ENCODE measurements around the gene RPL29. TPM values are rescaled to one million over a fixed set of nuclear protein-coding genes. Genes with fewer than 3 reads are reported as not detected.

The RPL29 gene
- total and polyA plus RNA-seq, 2 of the 8 experiments (the other 6 are each of a cell fraction or from before 2014, with no cell fraction given): 1,467 to 2,660 TPM

- FAIRE-seq (no peak), DNase-seq (ENCODE audit: low read depth in 1 of 2, low spot score in 2 of 2) (no peak)
- H3K18ac ChIP-seq (ENCODE audit: extremely low read depth, low read length): no peak overlapping the region
- peaks cover 0 to 6% (median 1%) of the 10 kb centered on the region in 4 experiments; a peak in 2 of 7 replicates for H3K4me1 ChIP-seq (replicated peaks in 1 of 4; ENCODE audit: control insufficient read depth in 3 of 4, insufficient read depth in 4 of 4, low read length in 3 of 4)
- H4K5ac ChIP-seq (ENCODE audit: insufficient read length, low read depth, low read length): no peak overlapping the region
- H2AK5ac ChIP-seq (ENCODE audit: low read depth, low read length): no peak overlapping the region
- H3K79me2 ChIP-seq (ENCODE audit: control insufficient read depth in 1 of 2, insufficient read depth in 2 of 2, low read length in 2 of 2): no peaks in the 10 kb centered on the region
- WGBS, 2 experiments (ENCODE audit: extremely low coverage in 1 of 2, insufficient coverage in 1 of 2, insufficient read length in 1 of 2, insufficient replicate concordance in 2 of 2, low coverage in 1 of 2, low lambda C conversion rate in 2 of 2, missing lambda C conversion rate in 1 of 2): 95% methylated on average over 3 of the region's 3 CpGs; no CpG with 5 or more reads in 1 of the 2 experiments
- H4K20me1 ChIP-seq (replicated peaks in 1 of 2; ENCODE audit: control insufficient read depth in 1 of 2, insufficient read depth in 2 of 2, low read length in 2 of 2): no peaks in the 10 kb centered on the region
- H3K4me2 ChIP-seq (ENCODE audit: insufficient read depth in 1 of 2, low read depth in 2 of 2, low read length in 2 of 2): no peak overlapping the region
- no peak overlapping the region for H3K27ac ChIP-seq (ENCODE audit: low read depth, low read length)
- H2BK12ac ChIP-seq (ENCODE audit: low read depth, low read length): no peak overlapping the region
- no peaks in the 10 kb centered on the region for H3K23me2 ChIP-seq (ENCODE audit: low read depth, low read length)
- H4K8ac ChIP-seq (ENCODE audit: extremely low read depth, insufficient read depth, low read length): no peak overlapping the region
- no peak overlapping the region for H3K4me3 ChIP-seq (ENCODE audit: extremely low read depth in 1 of 4, insufficient read depth in 2 of 4, low read depth in 3 of 4, low read length in 4 of 4)
- H2BK20ac ChIP-seq (ENCODE audit: low read length): no peak overlapping the region
- H3K36me3 ChIP-seq (ENCODE audit: control insufficient read depth in 2 of 4, insufficient read depth in 4 of 4, low read length in 3 of 4): no peaks in the 10 kb centered on the region
- H2AFZ ChIP-seq (ENCODE audit: low read length): no peak overlapping the region
- no peak overlapping the region for H3K56ac ChIP-seq (replicated peaks; ENCODE audit: insufficient read length, low read depth, low read length)
- H3K79me1 ChIP-seq (ENCODE audit: low read depth, low read length): no peaks in the 10 kb centered on the region
- H3K23ac ChIP-seq (ENCODE audit: insufficient read length): no peak overlapping the region
- no peaks in the 10 kb centered on the region for H3K9me3 ChIP-seq (ENCODE audit: insufficient read depth in 2 of 2, low read depth in 1 of 2, low read length in 1 of 2)
- H4K91ac ChIP-seq (replicated peaks; ENCODE audit: insufficient read length, low read length): no peak overlapping the region
- no peak overlapping the region for H2BK15ac ChIP-seq (ENCODE audit: low read length)
- H3K4ac ChIP-seq (replicated peaks; ENCODE audit: insufficient read length, low read depth, low read length): no peak overlapping the region
- H3K14ac ChIP-seq (ENCODE audit: insufficient read length): no peak overlapping the region
- ChIA-PET CTCF (ENCODE audit: partially characterized antibody) (interaction anchor here (1.2 to 33.0 kb wide), 3 partner anchors 10 to 23 kb away, joined by 3 to 984 read pairs (median 160); partner anchors contain the start of gene DUSP7), POLR2A (ENCODE audit: partially characterized antibody) (interaction anchor here (1.0 kb wide), 1 partner anchor 15 kb away, joined by 3 read pairs; no protein-coding TSS in a partner anchor)
- H2BK120ac ChIP-seq (replicated peaks; ENCODE audit: low read depth, low read length): no peak overlapping the region
- no peak overlapping the region for H3K9ac ChIP-seq (replicated peaks in 1 of 4; ENCODE audit: extremely low read depth in 1 of 4, low read depth in 3 of 4, low read length in 3 of 4)
- no peak overlapping the region for H2BK5ac ChIP-seq (ENCODE audit: low read depth, low read length)
- H3K27me3 ChIP-seq (replicated peaks in 1 of 4; ENCODE audit: control insufficient read depth in 3 of 4, extremely low read depth in 1 of 4, insufficient read depth in 3 of 4, low read length in 3 of 4): no peaks in the 10 kb centered on the region
- TF ChIP-seq CBX5 (IDR thresholded peaks at IDR 0.05; ENCODE audit: low read depth, low read length): no peak
- TF ChIP-seq GABPA (IDR thresholded peaks at IDR 0.05; ENCODE audit: borderline replicate concordance, insufficient read depth, low read length): no peak
- no peak for TF ChIP-seq CHD2 (IDR thresholded peaks at IDR 0.05; ENCODE audit: low read length)
- TF ChIP-seq SIX5 (IDR thresholded peaks at IDR 0.05; ENCODE audit: low read depth, low read length): no peak
- no peak for TF ChIP-seq ATF2 (IDR thresholded peaks at IDR 0.05; ENCODE audit: low read length)
- TF ChIP-seq POLR2A (IDR thresholded peaks at IDR 0.05; ENCODE audit: control extremely low read depth in 1 of 2, low read depth in 2 of 2, low read length in 2 of 2): no peak
- TF ChIP-seq CBX8 (IDR thresholded peaks at IDR 0.05; ENCODE audit: borderline replicate concordance, low read depth, low read length): no peak
- TF ChIP-seq, protein P1, sequence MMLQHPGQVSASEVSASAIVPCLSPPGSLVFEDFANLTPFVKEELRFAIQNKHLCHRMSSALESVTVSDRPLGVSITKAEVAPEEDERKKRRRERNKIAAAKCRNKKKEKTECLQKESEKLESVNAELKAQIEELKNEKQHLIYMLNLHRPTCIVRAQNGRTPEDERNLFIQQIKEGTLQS (IDR thresholded peaks at IDR 0.05; ENCODE audit: insufficient read depth, low read depth, low read length): no peak
- no peak for TF ChIP-seq BRCA1 (IDR thresholded peaks at IDR 0.05; ENCODE audit: low read depth, low read length)
- TF ChIP-seq GTF2F1 (IDR thresholded peaks at IDR 0.05; ENCODE audit: borderline replicate concordance, low read depth, low read length): no peak
- no peak for TF ChIP-seq KDM5A (IDR thresholded peaks at IDR 0.05; ENCODE audit: low read length)
- no peak for TF ChIP-seq MAX (IDR thresholded peaks at IDR 0.05)
- TF ChIP-seq YY1 (IDR thresholded peaks at IDR 0.05; ENCODE audit: low read depth, low read length): no peak
These were observed 39.0 kb upstream of the RPL29 start for GRCh38 chr3:52034651-52035050.
